ENCODE measurements around the gene HOXC9.

DNA sequence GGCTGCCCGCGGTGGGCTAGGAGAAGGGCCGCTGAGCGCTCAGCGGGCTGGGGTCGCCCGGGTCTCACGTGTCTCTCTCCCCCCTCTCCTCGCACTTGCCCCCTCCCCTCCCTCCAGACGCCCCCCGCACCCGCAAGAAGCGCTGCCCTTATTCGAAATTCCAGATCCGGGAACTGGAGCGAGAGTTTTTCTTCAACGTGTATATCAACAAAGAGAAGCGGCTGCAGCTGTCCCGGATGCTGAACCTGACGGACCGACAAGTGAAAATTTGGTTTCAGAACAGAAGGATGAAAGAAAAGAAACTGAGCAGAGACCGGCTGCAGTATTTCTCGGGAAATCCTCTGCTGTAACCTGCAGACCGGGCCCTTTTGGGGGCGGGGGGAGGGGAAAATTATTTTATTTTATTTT is 24.9 kb upstream of the HOXC9 start:
- no peak for TF ChIP-seq CTCF (IDR thresholded peaks at IDR 0.05)
- TF ChIP-seq POLR2A (IDR thresholded peaks at IDR 0.05) = no peak
- TF ChIP-seq POLR2AphosphoS5 (IDR thresholded peaks at IDR 0.05) = no peak

Data from stomach (tissue), 4 donors.